OCI-LY3 (cell line): ENCODE results near the gene HECW1.

Experiments
- CTCF ChIP-seq: fragments of 200-600, 300-600 bp; sonication (generic); IDR thresholded peaks from 2 replicates; pipeline ENCODE4 v1.5.1; 2014; ENCODE audit warnings: antibody characterized with exemption, low read length, low read depth
- EZH2phosphoT487 ChIP-seq: fragments of 200-600 bp; shearing (Covaris generic); IDR thresholded peaks from 2 replicates; pipeline ENCODE4 v1.6.1; 2018; ENCODE audit warnings: antibody characterized with exemption, mixed run types, low read depth

DNA sequence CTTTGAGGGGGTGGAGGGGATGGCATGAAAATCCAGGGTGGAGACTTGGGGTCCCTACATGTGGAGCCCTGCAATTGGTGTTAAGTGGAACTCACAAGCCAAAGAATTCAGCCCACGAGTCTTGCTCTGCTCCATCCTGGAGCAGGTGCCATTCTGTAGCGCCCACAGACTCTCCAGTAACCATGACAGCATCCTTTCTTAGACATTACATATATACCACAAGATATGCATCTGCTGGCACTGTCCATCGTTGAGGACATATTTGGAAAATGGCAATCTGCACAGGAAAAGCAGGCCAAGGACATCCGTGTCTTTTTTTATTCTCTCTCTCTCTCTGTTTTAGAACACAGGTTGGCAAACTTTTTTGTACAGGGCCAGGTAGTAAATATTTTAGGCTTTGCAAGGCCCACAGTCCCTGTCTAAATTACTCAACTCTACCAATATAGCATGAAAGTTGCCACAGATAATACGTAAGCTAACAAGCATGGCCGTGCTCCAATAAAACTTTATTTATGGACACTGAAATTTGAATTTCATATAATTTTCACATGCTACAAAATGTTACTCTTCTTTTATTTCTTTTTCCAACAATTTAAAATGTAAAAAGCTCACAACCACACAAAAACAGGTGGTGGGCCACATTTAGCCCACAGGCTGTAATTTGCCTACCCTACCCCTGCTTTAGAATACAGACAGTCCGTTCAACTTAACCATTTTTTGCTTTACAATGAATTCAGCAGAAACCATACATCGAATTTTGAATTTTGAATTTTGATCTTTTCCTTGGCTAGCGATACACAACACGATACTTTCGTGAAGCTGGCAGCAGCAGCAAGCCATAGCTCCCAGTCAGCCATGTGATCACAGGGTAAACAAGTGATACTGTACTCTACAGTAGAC, 329.0 kb downstream of the HECW1 start:
- no peak for TF ChIP-seq CTCF
- no peak for TF ChIP-seq EZH2phosphoT487
